SU-DHL-6 (cell line): ENCODE data around the gene TSHR.

Experiments used
- H2AFZ ChIP-seq: fragments of 200-600 bp; sonication (generic); 2 replicates; pipeline ENCODE4 v1.6.1; 2014; ENCODE audit warnings: low read depth, mild to moderate bottlenecking, moderate library complexity, mixed read lengths, antibody characterized with exemption, low read length; ENCODE audit not compliant: severe bottlenecking
- H3F3A ChIP-seq: fragments of 200-600 bp; shearing (Covaris generic); 2 replicates; pipeline ENCODE4 v1.6.0; 2016; ENCODE audit warnings: antibody characterized with exemption, mild to moderate bottlenecking; ENCODE audit not compliant: insufficient read depth
- H3K27ac ChIP-seq: fragments of 200-600 bp; sonication (generic); 2 replicates; pipeline ENCODE4 v1.5.1; 2016; ENCODE audit warnings: low read depth, mild to moderate bottlenecking, low read length, moderate library complexity, mixed read lengths
- H3K27me3 ChIP-seq: fragments of 200-600 bp; sonication (generic), shearing (Covaris generic); 2 replicates; pipeline ENCODE4 v1.6.0; 2014; ENCODE audit warnings: mild to moderate bottlenecking, low read length
- H3K36me3 ChIP-seq: fragments of 200-600 bp; sonication (generic); 2 replicates; pipeline ENCODE4 v1.6.1; 2014; ENCODE audit warnings: mild to moderate bottlenecking, low read length, mixed read lengths
- H3K4me2 ChIP-seq: fragments of 300-600, 200-600 bp; shearing (Covaris generic), sonication (generic); 2 replicates; pipeline ENCODE4 v1.6.0; 2014; ENCODE audit warnings: low read length, low read depth, mild to moderate bottlenecking; ENCODE audit not compliant: poor library complexity, severe bottlenecking
- H3K4me3 ChIP-seq: fragments of 200-600 bp; sonication (generic); 2 replicates; pipeline ENCODE4 v1.5.1; 2014; ENCODE audit warnings: antibody characterized with exemption, low read length, mild to moderate bottlenecking, mixed read lengths; ENCODE audit not compliant: insufficient read depth, poor library complexity, severe bottlenecking
- H3K79me2 ChIP-seq: fragments of 200-600 bp; sonication (generic); 2 replicates; pipeline ENCODE4 v1.6.1; 2014; ENCODE audit warnings: mild to moderate bottlenecking, low read length, moderate library complexity; ENCODE audit not compliant: insufficient read depth
- H3K9ac ChIP-seq: fragments of 200-600 bp; sonication (generic); 2 replicates; pipeline ENCODE4 v1.7.0; 2014; ENCODE audit warnings: mild to moderate bottlenecking, low read length
- H3K9me2 ChIP-seq: fragments of 200-600 bp; sonication (generic); replicated peaks from 2 replicates; pipeline ENCODE4 v1.6.1; 2014; ENCODE audit warnings: low read length; ENCODE audit not compliant: insufficient read depth
- H3K9me3 ChIP-seq: fragments of 200-600 bp; sonication (generic); 2 replicates; pipeline ENCODE4 v1.6.1; 2014; ENCODE audit warnings: low read length, mixed read lengths; ENCODE audit not compliant: insufficient read depth
- H4K20me1 ChIP-seq: fragments of 200-600 bp; sonication (generic); 2 replicates; pipeline ENCODE4 v1.6.1; 2014; ENCODE audit warnings: low read depth, mild to moderate bottlenecking, antibody characterized with exemption, low read length, moderate library complexity, mixed read lengths
- EZH2phosphoT487 ChIP-seq: fragments of 200-600 bp; sonication (generic), shearing (Covaris generic); conservative IDR thresholded peaks from 2 replicates; pipeline ENCODE4 v1.6.1; 2018; ENCODE audit warnings: mild to moderate bottlenecking, antibody characterized with exemption, low read length, moderate library complexity, mixed read lengths
- TF ChIP-seq, protein P1 (sequence below): fragments of 200-600 bp; sonication (generic); IDR thresholded peaks from one replicate; pipeline ENCODE4 v1.5.1; 2017; ENCODE audit warnings: antibody characterized with exemption, mild to moderate bottlenecking, low read length, moderate library complexity; ENCODE audit not compliant: insufficient read depth, poor library complexity, severe bottlenecking

TSHR gene

DNA sequence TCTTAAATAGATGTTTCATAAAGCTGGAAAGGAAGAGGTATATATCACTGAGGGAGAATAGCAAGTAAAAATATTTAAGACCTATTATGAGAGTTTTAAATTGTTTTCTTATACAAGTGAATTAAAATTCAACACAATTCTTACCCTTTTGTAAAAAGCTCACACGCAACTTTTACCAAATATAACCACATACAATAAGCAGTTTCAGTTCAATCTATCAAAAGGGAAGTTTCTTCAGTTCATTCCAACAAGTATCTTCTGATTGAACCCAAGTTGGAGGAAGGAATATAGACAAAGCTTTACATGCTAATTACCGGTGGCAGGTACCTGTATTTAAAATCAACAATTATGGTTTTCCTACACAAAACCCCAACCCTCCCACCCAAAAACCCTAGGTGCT, 224.2 kb downstream of the TSHR start:
- no peak overlapping the region for H3K4me2 ChIP-seq
- H3K4me3 ChIP-seq = no peak overlapping the region
- H3K79me2 ChIP-seq = no peaks in the 10 kb centered on the region
- TF ChIP-seq EZH2phosphoT487 = no peak
- TF ChIP-seq, protein P1, sequence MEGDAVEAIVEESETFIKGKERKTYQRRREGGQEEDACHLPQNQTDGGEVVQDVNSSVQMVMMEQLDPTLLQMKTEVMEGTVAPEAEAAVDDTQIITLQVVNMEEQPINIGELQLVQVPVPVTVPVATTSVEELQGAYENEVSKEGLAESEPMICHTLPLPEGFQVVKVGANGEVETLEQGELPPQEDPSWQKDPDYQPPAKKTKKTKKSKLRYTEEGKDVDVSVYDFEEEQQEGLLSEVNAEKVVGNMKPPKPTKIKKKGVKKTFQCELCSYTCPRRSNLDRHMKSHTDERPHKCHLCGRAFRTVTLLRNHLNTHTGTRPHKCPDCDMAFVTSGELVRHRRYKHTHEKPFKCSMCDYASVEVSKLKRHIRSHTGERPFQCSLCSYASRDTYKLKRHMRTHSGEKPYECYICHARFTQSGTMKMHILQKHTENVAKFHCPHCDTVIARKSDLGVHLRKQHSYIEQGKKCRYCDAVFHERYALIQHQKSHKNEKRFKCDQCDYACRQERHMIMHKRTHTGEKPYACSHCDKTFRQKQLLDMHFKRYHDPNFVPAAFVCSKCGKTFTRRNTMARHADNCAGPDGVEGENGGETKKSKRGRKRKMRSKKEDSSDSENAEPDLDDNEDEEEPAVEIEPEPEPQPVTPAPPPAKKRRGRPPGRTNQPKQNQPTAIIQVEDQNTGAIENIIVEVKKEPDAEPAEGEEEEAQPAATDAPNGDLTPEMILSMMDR = no peak
- no peak overlapping the region for H2AFZ ChIP-seq
- H3F3A ChIP-seq = peaks cover 6% of the 10 kb centered on the region; the same call in 1 of the 2 replicates
- no peak overlapping the region for H3K9ac ChIP-seq
- H3K27me3 ChIP-seq = no peaks in the 10 kb centered on the region
- H3K9me3 ChIP-seq = no peaks in the 10 kb centered on the region
- H3K36me3 ChIP-seq = peaks cover 34% of the 10 kb centered on the region
- no peaks in the 10 kb centered on the region for H3K9me2 ChIP-seq
- H4K20me1 ChIP-seq = no peaks in the 10 kb centered on the region
- no peak overlapping the region for H3K27ac ChIP-seq

DNA sequence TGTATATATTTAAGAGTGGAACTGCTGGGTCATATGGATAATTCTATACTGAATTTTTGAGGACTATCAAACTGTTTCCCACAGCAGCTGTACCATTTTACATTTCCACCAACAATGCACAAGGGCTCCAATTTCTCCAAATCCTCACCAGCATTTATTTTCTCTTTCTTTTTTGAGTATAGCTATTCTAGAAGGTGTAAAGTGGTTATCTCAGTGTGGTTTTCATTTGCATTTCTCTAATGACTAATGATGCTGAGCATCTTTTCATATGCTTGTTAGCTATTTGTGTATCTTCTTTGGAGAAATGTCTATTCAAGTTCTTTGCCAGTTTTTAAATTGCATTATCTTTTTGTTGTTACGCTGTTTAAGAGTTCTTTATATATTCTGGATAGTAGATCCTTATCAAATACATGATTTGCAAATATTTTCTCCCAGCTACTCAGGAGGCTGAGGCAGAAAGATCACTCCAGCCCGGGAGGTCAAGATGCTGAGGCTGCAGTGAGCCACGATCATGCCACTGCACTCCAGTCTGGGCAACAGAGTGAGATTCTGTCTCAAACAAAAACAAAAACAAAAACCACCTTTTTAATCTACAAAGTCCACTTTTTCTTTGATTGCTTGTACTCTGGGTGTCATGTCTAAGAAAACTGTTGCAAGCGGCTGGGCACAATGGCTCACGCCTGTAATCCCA, 232.6 kb downstream of the TSHR start:
- Histone ChIP-seq H3K79me2 (peaks cover 39% of the 10 kb centered on the region), H3K36me3 (peaks cover 63% of the 10 kb centered on the region), H3K9me2 (no peaks in the 10 kb centered on the region), H3K4me2 (no peak overlapping the region), H2AFZ (no peak overlapping the region), H3K4me3 (no peak overlapping the region), H4K20me1 (0 out of 2 replicates have a peak, but pooled peaks cover 8% of the 10 kb centered on the region), H3F3A (peaks cover 7% of the 10 kb centered on the region; the same call in 1 of the 2 replicates), H3K9me3 (no peaks in the 10 kb centered on the region), H3K9ac (no peak overlapping the region), H3K27me3 (no peaks in the 10 kb centered on the region), H3K27ac (no peak overlapping the region)
- TF ChIP-seq EZH2phosphoT487 = no peak
- TF ChIP-seq, protein P1 = no peak

DNA sequence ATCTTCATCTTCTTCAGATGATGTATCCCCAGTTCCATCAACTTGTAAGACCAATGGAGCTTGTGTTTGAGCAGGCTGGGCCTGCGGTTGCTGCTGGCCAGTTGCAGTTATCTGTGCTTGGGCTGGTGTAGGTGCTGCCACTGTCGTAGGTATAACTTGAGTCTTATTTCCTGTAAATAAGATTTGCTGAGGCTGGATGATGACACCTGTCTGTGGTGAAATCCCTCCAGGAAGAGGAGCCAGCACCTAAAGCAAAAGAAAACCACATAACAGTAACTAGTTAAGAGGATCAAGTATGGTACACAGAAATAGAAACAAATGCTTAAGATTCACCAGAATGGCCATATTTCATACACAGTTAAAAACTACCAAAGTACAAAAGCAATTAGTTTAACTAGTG, 237.2 kb downstream of the TSHR start:
- H3K27me3 ChIP-seq = no peaks in the 10 kb centered on the region
- H4K20me1 ChIP-seq = 0 out of 2 replicates have a peak, but pooled peaks cover 8% of the 10 kb centered on the region
- no peak overlapping the region for H3K9ac ChIP-seq
- no peaks in the 10 kb centered on the region for H3K9me3 ChIP-seq
- H3F3A ChIP-seq = peaks cover 7% of the 10 kb centered on the region; the same call in 1 of the 2 replicates
- no peak overlapping the region for H3K4me2 ChIP-seq
- TF ChIP-seq EZH2phosphoT487 = no peak
- TF ChIP-seq, protein P1 = no peak
- no peak overlapping the region for H3K4me3 ChIP-seq
- no peak overlapping the region for H2AFZ ChIP-seq
- H3K27ac ChIP-seq = no peak overlapping the region
- peaks cover 36% of the 10 kb centered on the region for H3K79me2 ChIP-seq
- no peaks in the 10 kb centered on the region for H3K9me2 ChIP-seq
- peaks cover 66% of the 10 kb centered on the region for H3K36me3 ChIP-seq
